Spleen (tissue), 11 donors: ENCODE results near the gene EXOC3. TPM values are rescaled to one million over a fixed set of nuclear protein-coding genes. Genes with fewer than 3 reads are reported as not detected.

Experiments
- DNase-seq: peaks from one replicate; pipeline ENCODE4 v3.0.0-alpha.2; 2020
- H3K27ac ChIP-seq, 8 donors: fragments of 200-600 bp; sonication (generic) in 7 of 8; 1 replicate in 4 of 8; 2 replicates in 4 of 8; pipeline versions ENCODE4 v1.5.0 to v1.8.0; 2016 to 2021; ENCODE audit warnings: inconsistent platforms in 4 of 8, mild to moderate bottlenecking in 4 of 8, moderate library complexity in 1 of 8
- H3K27me3 ChIP-seq, 7 donors: fragments of 200-600 bp; sonication (generic) in 6 of 7; replicated peaks in 1 of 7; 1 replicate in 4 of 7; 2 replicates in 3 of 7; pipeline versions ENCODE4 v1.5.0 to v1.8.0; 2016 to 2021; ENCODE audit warnings: inconsistent platforms in 3 of 7, mild to moderate bottlenecking in 1 of 7
- H3K36me3 ChIP-seq, 6 donors: fragments of 200-600 bp; sonication (generic) in 5 of 6; 1 replicate in 4 of 6; 2 replicates in 2 of 6; pipeline versions ENCODE4 v1.5.0 to v1.8.0; 2016 to 2021; ENCODE audit warnings: inconsistent platforms in 2 of 6
- H3K4me1 ChIP-seq, 6 donors: fragments of 200-600 bp; sonication (generic) in 5 of 6; 1 replicate in 3 of 6; 2 replicates in 3 of 6; pipeline versions ENCODE4 v1.5.0 to v1.8.0; 2016 to 2021; ENCODE audit warnings: inconsistent platforms in 3 of 6
- H3K4me3 ChIP-seq, 8 donors: fragments of 200-600 bp; sonication (generic) in 7 of 8; 1 replicate in 4 of 8; 2 replicates in 4 of 8; pipeline versions ENCODE4 v1.5.0 to v1.8.0; 2016 to 2021; ENCODE audit warnings: inconsistent platforms in 4 of 8, mild to moderate bottlenecking in 4 of 8, moderate library complexity in 2 of 8
- H3K9me3 ChIP-seq, 8 donors: fragments of 200-600 bp; sonication (generic) in 7 of 8; 1 replicate in 4 of 8; 2 replicates in 4 of 8; pipeline versions ENCODE4 v1.5.0 to v1.8.0; 2016 to 2021; ENCODE audit warnings: inconsistent platforms in 4 of 8
- POLR2A ChIP-seq, 3 donors: fragments of 450-650 bp; IDR thresholded peaks; one replicate each; pipeline ENCODE4 v1.5.1; 2017; ENCODE audit warnings: antibody characterized with exemption in 3 of 3, mild to moderate bottlenecking in 1 of 3
- POLR2AphosphoS5 ChIP-seq, 3 donors: sonication (generic); formaldehyde crosslinking; IDR thresholded peaks; one replicate each; pipeline ENCODE4 v1.5.1; 2017; ENCODE audit warnings: antibody characterized with exemption in 3 of 3
- WGBS, 5 donors: extraction: QIAGEN DNeasy Blood & Tissue Kit in 3 of 5; methylation state at CpG; one replicate each; pipeline versions ENCODE4 v1.1.5 to v1.1.7; 2013 to 2018; 5-methylcytosine and 5-hydroxymethylcytosine counted together
- intact Hi-C: fragments of 100-400 bp; cut with DNase I; formaldehyde crosslinking; loops from one replicate; pipeline ENCODE4 v1.15.0; 2023; ENCODE audit warnings: low total_unique reads
- polyA plus RNA-seq, 3 donors: library from polyadenylated mRNA; stranded (reverse); fragments of 200-250 nt; gene quantifications; one replicate each; pipeline ENCODE4 v1.2.1, GENCODE V29; 2013
- total RNA-seq, 7 donors: library from RNA; depleted of rRNA in 3 of 7; stranded (reverse); fragments of >200 nt in 3 of 7; fragmentation: NEBNext Ultra II Directional in 4 of 7; extraction: Animal tissue kit (Norgen Biotek cat#: 25700) in 4 of 7; gene quantifications; one replicate each; pipeline versions ENCODE4 v1.1.0 to v1.2.1, GENCODE V29; 2016 to 2021
- TF ChIP-seq, protein P1 (sequence below), 11 experiments: fragments of 200-600 bp in 7 of 11; fragments of 450-650 bp in 4 of 11; sonication (generic) in 4 of 11; IDR thresholded peaks in 8 of 11; conservative IDR thresholded peaks in 3 of 11; 1 replicate in 7 of 11; 2 replicates in 4 of 11; pipeline versions ENCODE4 v1.4.0 to v1.8.0; 2016 to 2021; ENCODE audit warnings: antibody characterized with exemption in 11 of 11, inconsistent platforms in 4 of 11, mild to moderate bottlenecking in 1 of 11
- donor health status: healthy with polysubstance abuse.
- donor health status: DM: no; HTN: no; CAD: no; lungs with moderate emphysema.
- donor health status: DM: no; HTN: no; CAD: no.
- donor health status: Bipolar disorder and iron deficiency.
- donor health status: healthy.
- donor health status: DM: no; HTN: no; CAD: no.
- donor health status: DM: yes; HTN: yes; CAD: no.

EXOC3 gene
- total and polyA plus RNA-seq, 10 donors = 22.7 to 87.0 (median 71.0) TPM

- Histone ChIP-seq H3K9me3 (no peaks in the 10 kb centered on the region), H3K36me3 (no peaks in the 10 kb centered on the region), H3K4me1 (peaks cover 0 to 14% (median 0%) of the 10 kb centered on the region in 6 donors), H3K27ac (no peak overlapping the region), H3K27me3 (peaks cover 3 to 92% (median 58%) of the 10 kb centered on the region in 7 donors), H3K4me3 (no peak overlapping the region)
- DNase-seq = no peak
- intact Hi-C loops = no loop called here
- TF ChIP-seq, protein P1, sequence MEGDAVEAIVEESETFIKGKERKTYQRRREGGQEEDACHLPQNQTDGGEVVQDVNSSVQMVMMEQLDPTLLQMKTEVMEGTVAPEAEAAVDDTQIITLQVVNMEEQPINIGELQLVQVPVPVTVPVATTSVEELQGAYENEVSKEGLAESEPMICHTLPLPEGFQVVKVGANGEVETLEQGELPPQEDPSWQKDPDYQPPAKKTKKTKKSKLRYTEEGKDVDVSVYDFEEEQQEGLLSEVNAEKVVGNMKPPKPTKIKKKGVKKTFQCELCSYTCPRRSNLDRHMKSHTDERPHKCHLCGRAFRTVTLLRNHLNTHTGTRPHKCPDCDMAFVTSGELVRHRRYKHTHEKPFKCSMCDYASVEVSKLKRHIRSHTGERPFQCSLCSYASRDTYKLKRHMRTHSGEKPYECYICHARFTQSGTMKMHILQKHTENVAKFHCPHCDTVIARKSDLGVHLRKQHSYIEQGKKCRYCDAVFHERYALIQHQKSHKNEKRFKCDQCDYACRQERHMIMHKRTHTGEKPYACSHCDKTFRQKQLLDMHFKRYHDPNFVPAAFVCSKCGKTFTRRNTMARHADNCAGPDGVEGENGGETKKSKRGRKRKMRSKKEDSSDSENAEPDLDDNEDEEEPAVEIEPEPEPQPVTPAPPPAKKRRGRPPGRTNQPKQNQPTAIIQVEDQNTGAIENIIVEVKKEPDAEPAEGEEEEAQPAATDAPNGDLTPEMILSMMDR (IDR thresholded peaks at IDR 0.05 in 8 of 11, conservative IDR thresholded peaks at IDR 0.05 in 3 of 11) = no peak
- TF ChIP-seq POLR2A (IDR thresholded peaks at IDR 0.05) (no peak), POLR2AphosphoS5 (IDR thresholded peaks at IDR 0.05) (no peak)
- WGBS, 5 donors = 80 to 91% (median 80%) methylated on average over 20 to 32 of the region's 32 CpGs
Observed at GRCh38 chr5:499233-500209, 56.5 kb downstream of the EXOC3 start.

GRCh38 chr5:500491-500890 lies 57.5 kb downstream of the EXOC3 start:
- intact Hi-C loops = no loop called here
- no peak overlapping the region for H3K4me3 ChIP-seq
- H3K27me3 ChIP-seq = peaks cover 3 to 92% (median 56%) of the 10 kb centered on the region in 7 donors
- no peak overlapping the region for H3K27ac ChIP-seq
- H3K4me1 ChIP-seq = peaks cover 0 to 14% (median 0%) of the 10 kb centered on the region in 6 donors
- WGBS, 5 donors = 82 to 95% (median 86%) methylated on average over 10 of the region's 10 CpGs
- H3K9me3 ChIP-seq = no peaks in the 10 kb centered on the region
- no peak for DNase-seq
- TF ChIP-seq POLR2A (IDR thresholded peaks at IDR 0.05) (no peak), POLR2AphosphoS5 (IDR thresholded peaks at IDR 0.05) (no peak)
- TF ChIP-seq, protein P1 (IDR thresholded peaks at IDR 0.05 in 8 of 11, conservative IDR thresholded peaks at IDR 0.05 in 3 of 11) = no peak
- no peaks in the 10 kb centered on the region for H3K36me3 ChIP-seq

DNA sequence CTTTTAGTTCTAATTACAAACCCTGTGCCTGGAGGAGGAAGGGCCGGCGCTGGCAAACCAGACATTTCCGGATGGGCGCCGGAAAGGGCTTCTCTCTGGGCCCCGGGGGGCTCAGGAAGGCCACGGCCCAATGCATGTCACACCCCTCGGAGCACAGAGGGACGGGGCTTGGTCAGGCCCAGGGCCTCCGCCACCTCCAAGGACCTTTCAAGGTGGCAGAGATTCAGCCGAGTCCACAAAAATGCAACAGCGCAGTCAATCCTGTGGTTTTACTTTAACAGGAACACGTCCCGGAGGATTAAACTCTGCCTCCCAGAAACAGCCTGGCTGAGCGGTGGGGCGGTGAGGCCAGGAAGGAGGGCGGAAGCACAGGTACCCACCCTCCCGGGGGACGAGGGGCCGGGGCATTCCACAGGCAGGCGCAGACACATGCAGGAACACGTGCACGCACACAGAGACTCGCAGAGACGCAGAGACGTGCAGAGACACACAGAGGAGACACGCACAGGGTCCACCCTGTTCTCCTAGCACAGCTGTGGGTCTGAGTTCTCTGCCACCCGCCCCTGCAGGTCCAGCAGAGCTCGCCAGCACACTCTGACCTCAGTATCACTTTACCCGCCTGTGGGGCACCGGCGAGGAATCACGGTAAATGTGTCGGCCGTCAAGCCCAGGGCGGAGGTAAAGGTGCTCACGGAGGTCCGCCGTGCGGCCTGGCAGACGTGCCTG lies 58.3 kb downstream of the EXOC3 start:
- no peaks in the 10 kb centered on the region for H3K9me3 ChIP-seq
- peak overlapping the region in 1 of 8 donors; percentile 19 for H3K4me3 ChIP-seq
- intact Hi-C loops = no loop called here
- no peak for TF ChIP-seq POLR2AphosphoS5 (IDR thresholded peaks at IDR 0.05)
- TF ChIP-seq, protein P1 (IDR thresholded peaks at IDR 0.05 in 8 of 11, conservative IDR thresholded peaks at IDR 0.05 in 3 of 11) = no peak
- no peak for TF ChIP-seq POLR2A (IDR thresholded peaks at IDR 0.05)
- WGBS, 5 donors = 62 to 72% (median 65%) methylated on average over 29 to 41 of the region's 41 CpGs
- H3K4me1 ChIP-seq = peaks cover 0 to 14% (median 0%) of the 10 kb centered on the region in 6 donors
- no peak for DNase-seq
- H3K27me3 ChIP-seq = peaks cover 3 to 94% (median 61%) of the 10 kb centered on the region in 7 donors
- H3K36me3 ChIP-seq = no peaks in the 10 kb centered on the region
- no peak overlapping the region for H3K27ac ChIP-seq
